HG02981 (cell line): Measurements from ENCODE around the gene RNU6-9.

ENCODE experiments used
- ATAC-seq: cut with Tn5 transposase; IDR thresholded peaks from one replicate; pipeline ENCODE4 v1.9.1; 2021; ENCODE audit warnings: mild to moderate bottlenecking, moderate library complexity; ENCODE audit not compliant: unreplicated experiment

The RNU6-9 gene

DNA sequence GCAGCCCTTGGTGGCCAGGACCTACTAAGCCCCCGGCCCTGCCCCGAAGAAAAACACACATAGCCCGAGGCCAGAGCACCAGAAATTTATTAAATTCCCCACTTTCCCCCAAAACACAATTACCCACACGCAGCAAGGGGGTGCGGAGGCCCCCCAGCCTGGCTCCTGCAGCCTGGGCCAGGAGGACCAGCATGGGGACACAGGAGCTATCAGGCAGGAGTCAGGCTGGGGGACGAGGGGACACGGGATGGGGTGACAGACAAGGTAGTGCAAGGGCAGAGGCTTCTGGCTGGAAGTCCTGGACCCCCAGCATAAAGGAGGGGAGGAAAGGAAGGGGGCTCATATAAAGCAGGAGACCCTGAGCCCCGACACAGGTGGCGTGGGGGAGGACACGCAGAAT, 3.1 kb downstream of the RNU6-9 start:
- ATAC-seq = no peak

DNA sequence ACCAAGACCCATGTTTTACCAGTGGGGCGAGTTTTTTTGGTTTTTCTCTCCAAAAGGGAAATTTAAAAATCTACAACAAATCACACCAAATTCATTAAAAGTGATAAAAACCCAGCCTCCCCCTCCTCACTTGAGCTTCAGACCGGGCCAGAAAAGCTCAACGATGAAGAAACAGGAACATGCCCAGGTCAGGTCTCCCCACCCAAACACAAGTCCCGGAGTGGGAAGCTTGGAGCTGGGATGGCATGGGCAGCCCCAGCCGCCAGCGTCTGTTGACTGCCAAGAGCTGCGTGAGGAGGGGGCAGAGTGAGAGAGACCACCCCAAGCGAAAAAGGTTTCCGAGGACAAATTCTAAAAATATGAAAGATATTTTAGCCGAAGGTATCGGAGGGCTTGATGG, 3.7 kb downstream of the RNU6-9 start:
- no peak for ATAC-seq

DNA sequence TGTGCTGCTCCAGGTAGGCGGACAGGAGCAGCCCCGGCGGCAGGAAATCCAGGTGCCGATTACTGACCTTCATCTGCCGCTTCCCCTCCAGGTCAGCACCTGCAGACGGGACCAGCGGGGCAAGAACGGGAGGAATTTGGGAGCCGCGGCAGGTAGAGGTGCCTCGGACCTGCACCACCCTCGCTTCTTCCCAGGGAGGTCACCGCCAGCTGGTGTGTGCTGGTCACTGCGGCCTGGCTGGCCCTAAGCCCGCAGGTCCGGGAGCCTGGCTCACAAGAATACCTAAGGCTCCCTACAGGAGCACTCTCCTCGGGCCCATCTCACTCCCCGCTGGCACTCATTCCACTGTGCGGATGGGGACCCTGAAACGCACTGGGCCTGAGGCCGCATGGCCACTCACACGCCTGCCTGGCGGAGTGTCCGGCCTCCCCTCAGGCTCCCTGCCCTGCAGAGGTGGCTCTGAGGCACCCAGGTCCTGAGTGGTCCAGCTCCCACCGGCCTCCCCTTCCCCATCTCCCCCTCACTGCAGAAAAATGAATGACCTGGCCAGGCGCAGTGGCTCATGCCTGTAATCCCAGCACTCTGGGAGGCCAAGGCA, 4.3 kb downstream of the RNU6-9 start:
- no peak for ATAC-seq

DNA sequence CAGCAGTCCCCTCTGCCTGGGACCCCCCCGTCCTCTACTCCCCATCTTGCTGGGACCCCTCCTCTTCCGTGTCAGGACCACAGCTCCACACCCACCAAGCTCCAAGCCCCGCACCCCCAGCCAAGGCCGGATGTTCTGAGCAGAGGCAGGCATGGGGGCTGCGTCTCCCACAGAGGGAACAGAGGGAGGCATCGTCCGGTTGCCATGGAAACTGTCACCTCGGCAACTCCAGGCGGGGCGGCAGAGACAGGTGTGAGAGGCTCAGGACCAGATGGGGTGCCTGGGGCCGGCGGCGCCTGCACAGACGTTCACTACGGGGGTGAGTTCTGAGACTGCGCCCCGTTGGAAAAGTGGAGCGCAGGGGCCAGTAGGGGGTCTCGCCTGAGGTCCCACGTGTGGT, 5.4 kb downstream of the RNU6-9 start:
- no peak for ATAC-seq

DNA sequence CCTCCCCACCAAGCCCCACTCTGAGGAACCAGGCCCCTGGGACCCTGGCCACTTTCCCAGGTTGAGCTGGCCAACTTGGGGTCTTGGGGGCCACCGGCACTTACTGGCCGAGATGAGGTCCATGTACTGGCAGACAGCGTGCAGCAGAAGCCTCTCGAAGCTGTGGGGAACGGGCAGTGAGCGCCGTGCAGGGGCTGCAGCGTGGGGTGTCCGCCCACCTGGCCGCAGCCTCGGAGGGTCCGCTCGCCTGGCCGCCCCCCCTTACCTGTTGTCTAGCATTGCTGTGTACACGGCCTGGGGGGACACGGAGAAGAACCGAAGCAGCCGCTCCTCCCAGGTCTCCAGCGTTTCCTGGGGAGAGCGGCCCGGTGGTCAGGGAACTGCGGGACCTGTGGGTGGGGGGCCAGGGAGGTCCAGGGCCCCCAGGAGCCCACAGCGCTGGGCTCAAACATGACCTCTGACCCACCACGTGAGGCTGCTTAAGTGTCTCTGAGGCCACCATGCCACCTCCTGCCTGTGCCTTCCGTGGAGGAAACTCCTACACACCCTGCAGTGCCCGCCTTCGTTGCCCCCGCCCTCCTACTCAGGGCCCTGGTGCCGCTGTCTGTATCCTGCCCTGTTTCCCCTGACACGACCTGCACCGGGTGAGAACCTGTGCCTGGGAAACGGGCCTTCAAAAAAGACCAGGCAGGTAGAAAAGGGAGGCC, 6.2 kb downstream of the RNU6-9 start:
- no peak for ATAC-seq

DNA sequence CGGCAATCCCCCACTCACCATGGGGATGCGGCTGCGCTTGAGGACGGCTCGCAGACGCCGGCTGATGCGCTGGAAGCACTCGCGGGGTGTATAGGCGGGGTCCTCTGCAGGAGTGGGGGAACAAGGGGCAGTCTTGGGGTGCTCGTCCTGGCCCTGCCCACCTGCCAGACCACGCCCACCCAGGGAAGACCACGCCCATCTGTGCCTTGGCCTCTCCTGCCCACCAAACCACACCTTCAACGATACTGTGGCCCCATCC, 6.7 kb downstream of the RNU6-9 start:
- ATAC-seq = no peak

DNA sequence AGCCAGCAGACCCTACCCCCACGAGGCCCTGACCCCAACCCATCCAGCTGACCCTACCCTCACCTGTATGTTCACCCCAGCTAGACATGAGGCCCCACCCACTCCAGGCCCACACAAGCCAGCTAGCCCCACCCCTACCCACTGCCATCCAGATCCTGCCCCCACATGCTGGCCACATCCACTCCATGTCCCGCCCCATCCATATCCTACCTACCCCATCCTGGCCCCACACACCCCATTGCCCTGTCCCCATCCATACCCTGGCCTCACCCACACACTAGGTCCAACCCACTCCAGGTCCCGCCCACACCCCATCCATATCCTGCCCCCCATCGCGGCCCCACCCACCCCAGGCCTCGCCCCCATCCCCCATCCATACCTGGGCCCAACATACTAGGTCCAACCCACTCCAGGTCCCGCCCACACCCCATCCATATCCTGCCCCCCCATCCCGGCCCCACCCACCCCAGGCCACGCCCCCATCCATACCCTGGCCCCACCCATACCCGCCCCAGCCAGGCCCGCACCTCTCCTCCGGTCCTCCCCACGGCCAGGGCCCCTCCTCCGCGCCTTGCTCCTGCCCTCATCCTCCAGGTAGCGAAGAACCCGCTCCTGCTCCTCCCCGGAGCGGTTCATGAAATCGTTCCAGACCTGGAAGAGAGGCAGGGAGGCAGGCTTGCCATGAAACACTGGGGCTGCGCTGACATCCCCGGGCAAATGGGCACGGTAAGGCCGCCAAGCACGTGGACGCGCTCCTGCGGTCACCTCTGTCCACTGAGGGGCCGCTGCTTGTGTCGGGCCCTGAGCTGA, 7.2 kb downstream of the RNU6-9 start:
- no peak for ATAC-seq

DNA sequence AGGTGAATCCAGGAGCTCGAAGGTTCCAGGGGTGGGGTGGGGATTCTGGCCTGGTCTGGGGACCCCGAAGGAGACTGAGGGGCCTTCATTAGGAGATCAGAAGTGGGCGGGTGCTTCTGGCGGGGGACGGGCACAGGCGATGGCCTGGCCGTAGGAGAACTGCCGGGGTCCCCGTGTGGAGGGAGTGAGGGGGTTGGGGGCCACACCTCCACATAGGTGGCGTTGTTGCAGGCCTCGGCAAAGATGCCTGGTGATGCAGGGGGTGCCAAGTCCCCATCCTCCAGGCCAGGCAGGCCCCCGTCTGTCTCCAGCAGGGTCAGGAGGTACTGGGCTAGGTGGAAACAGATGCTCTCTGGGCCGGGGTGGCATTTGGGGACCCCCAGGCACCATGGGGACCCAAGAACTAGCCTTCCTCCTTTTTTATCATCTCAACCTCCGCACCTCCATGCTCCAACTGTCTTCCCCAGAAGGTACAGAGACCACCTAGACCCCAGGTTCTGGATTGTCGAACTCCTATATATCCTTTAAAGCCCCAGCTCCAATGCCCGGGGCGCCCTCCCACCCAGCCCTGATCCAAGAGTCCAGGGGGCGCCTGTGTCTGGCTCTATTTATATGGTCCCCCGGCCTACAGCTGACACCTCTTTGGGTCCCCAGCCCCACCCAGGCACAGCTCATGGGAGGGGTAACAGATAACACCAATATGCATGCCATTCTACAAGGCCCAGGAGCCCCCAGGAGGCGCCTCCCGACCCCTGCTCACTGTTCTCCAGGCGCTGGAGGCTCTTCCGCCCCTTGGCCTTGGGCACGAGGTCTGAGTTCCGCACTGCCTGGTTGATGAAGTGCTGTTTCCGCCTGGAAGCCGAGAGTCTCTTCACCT, 8.2 kb downstream of the RNU6-9 start:
- ATAC-seq = no peak

DNA sequence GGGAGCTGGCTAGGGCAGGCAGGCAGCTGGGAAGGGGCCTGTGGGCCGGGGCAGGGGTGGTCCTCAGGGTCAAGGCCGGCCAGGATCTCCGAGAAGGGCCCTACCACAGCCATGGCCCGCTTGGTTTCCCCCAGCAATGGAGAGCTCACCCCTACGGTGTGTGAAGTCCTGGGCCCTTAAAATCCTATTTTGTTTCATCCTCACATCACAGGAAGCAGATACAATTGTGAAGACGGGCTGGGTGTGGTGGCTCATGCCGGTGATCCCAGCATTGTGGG, 8.7 kb downstream of the RNU6-9 start:
- no peak for ATAC-seq

DNA sequence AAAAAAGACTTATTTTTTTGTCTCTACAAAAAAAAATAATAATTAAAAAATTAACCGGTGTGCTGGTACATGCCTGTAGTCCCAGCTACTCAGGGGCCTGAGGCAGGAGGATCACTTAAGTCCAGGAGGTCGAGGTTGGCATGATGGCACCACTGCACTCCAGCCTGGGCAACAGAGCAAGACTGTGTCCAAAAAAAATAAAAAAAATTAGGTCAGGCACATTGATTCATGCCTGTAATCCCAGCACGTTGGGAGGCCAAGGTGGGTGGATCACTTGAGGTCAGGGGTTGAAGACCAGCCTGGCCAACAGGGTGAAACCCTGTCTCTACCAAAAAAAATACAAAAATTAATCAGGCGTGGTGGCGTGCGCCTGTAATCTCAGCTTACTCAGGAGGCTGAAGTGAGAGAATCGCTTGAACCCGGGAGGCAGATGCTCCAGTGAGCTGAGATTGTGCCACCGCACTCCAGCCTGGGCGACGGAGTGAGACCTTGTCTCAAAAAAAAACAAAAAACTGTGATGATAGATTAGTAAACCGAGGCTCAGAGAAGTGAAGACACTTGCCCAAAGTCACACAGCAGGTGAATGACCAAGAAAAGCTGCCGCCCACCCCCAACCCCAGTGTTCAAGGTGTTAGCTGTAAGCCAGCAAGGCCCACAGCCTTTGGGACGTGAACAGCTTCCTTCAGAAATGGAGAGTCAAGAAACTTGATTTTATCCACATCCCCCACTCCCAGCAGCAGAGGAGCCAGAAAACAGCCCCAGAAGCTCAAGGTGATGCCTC, 9.4 kb downstream of the RNU6-9 start:
- no peak for ATAC-seq

DNA sequence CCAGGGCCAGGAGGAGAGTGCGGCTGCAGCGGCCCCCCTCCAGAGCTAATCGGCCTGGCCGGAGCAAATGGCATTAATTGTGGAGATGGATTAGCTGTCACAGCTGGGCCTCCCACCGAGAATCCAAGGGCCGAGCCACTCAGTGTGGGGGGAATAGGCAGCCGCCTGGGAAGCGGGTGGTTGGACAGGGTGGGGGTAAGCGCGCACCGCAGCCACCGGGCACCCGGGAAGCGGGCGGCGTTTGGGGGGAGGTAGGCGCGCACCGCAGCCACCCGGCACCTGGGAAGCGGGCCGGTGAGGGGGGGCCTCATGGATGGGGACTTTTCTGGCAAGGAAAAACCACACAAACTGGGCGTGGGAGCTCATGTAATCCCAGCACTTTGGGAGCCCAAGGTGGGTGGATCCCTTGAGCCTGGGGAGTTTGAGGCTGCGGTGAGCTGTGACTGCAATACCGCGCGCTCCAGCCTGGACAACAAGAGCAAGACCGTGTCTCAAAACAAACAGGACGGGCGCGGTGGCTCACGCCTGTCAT, 10.0 kb downstream of the RNU6-9 start:
- ATAC-seq = no peak

DNA sequence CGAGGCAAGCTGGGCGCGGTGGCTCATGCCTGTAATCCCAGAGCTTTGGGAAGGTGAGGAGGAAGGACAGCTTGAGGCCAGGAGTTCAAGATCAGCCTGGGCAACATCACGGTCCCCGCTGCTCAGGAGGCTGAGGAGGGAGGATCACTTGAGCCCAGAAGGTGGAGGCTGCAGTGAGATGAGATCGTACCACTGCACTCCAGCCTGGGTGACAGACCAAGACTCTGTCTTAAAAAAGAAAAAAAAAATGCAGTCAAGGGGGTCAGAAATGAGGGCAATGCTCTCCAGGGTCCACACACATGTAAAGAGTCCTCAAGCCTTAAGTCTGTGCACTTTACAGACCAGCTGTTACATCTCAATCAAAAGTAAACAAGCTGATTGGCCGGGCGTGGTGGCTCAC, 11.3 kb downstream of the RNU6-9 start:
- ATAC-seq = no peak

DNA sequence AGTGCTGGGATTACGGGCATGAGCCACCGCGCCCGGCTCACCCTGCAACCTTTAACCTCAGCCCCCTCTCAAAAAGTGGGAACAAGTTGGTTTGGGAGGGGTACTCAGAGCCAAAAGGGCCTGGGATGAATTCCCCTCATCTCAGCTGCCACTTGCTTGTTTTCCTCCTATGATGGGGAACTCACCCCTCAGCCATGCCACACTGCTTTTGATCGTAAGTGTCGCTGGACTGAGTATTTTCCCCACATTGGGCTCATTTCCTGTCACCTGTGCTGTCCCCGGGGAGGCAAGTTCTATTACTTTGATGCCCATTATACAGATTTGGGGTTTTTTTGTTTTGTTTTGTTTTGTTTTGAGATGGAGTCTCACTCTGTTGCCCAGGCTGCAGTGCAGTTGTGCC, 13.2 kb downstream of the RNU6-9 start:
- ATAC-seq = no peak

DNA sequence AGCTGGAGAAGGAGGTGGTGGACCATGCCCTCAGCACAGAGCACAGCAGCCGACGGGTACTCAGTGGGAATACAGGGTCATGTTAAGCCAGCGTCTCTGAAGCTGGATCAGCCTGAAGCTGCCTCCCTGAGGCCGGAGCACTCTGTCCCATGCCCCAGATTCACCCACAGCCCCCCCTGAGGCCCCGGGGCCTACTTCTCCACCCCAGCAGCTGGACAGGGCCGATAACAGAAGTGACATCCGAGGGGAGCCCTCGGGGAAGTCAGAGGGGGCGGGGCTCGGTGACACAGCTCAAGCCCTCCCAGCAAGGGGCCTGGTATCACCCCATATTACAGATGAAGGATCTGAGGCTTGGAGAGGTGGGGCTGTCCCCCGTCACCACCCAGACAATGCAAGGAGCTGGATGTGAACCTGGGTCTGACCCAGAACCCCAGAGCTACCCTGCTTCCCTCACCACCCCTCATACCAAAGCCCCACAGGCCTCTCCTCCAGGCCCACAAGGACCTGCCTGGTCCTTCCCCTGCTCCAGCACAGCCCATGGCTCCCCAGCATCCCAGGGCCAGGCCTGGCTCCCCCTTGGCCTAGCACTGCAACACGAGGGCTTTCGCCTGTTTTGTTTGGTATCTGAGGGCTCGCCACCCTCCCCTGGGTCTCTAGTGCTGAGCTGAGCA, 14.0 kb downstream of the RNU6-9 start:
- no peak for ATAC-seq

DNA sequence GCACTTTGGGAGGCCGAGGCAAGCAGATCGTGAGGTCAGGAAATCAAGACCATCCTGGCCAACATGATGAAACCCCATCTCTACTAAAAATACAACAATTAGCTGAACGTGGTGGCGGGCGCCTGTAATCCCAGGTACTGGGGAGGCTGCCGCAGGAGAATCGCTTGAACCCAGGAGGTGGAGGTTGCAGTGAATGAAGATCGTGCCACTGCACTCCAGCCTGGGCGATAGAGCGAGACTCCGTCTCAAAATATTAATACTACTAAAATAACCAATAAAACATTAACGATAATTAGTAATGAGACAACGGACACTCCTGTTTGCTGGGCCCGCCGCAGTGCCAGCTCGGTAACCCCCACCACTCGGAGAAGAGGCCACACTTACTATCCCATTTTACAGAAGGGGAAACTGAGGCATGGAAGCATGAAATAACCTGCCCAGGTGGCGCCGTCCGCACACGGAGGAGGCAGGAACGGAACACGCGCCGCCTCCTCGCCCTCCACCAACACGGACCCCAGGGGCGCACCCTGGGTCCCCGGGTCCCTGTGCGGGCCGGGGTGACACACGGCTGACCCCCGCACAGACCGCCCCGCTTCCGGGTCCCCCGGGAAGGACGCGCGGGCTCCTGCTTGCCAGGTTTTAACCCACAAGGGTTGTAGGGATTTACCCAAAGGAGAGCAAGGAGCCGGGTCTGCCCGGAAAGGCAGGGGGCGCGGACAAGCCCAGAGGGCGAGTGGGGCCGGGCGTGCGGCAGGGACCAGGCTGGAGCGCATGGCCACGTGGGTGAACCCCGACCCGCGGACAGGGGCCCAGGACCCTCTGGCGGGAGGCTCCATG, 18.1 kb downstream of the RNU6-9 start:
- ATAC-seq = no peak

DNA sequence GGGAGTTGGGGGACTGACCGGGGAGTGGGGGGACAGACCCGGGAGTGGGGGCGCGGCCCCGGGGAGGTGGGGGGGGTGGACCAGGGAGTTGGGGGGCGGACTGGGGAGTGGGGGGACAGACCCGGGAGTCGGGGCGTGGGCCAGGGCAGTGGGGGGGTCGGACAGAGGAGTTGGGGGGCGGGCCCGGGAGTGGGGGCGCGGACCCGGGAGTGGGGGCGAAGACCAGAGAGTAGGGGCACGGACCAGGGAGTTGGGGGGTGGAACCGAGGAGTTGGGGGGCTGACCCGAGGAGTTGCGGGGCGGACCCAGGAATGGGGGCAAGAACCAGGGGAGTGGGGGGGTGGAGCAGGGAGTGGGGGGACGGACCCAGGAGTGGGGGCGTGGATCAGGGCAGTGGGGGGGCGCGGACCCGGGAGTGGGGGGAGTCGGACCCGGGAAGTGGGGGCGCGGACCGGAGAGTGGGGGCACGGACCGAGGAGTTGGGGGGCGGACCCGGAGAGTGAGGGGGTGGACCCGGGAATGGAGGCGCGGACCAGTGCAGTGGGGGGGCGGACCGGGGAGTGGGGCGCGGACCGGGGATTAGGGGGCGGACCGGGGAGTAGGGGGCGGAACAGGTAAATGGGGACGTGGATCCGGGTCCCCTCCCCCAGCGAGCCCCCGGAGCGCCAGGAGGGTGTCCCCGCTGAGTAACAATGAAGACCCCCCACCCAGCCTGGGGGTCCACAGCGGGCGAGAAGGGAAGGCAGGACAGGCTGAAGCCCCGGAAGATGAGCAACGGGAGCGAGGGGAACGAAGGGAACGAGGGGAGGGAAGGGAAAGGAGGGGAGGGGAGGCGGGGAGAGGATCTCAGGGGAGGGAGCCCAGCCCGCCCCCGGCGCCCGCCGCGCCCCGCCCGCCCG, 19.1 kb downstream of the RNU6-9 start:
- no peak for ATAC-seq

DNA sequence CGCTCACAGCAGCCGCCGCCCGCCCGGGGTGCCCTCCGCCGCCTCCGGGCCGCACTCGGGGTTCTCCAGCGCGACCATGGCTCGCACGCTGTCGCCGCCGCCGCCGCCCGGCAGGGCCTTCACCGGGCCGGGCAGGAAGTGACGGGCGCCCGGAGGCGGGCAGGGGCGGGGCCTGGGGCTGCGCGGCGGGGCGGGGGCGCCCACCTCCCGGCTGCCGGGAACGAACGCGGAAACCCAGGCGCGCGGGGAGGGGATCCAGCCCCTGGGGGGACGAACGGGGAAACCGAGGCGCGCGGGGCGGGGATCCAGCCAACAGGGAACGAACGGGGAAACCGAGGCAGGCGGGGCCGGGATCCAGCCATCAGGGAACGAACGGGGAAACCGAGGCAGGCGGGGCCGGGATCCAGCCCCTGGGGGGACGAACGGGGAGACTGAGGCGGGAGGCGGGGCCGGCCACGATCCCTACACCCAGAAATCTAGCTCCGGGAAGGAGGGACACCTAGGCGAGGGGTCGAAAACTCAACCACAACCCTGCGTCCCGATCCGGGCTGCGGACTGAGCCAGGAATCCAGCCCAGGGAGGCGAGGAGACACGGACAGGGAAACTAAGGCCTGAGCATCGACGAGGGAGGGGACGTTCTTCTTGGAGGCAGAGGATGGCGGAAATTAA, 19.9 kb downstream of the RNU6-9 start, which contains the start of gene R3HDM4:
Gene R3HDM4, minus strand, starts transcription at position 140 of the 669 bp plus-strand sequence. Its CDS starts 62 bp downstream, at position 78.
- peak; percentile 58 for ATAC-seq
